Stomach (tissue), 9 donors: Measurements from ENCODE around the gene C14orf180. TPM values are rescaled to one million over a fixed set of nuclear protein-coding genes. Genes with fewer than 3 reads are reported as not detected.

Source experiments
- DNase-seq, 2 donors: peaks; one replicate each; pipeline versions ENCODE4 v3.0.0 to v3.0.0-alpha.2; 2013 to 2019
- H3K27ac ChIP-seq, 5 donors: fragments of 200-600 bp in 4 of 5; sonication (generic) in 4 of 5; one replicate each; pipeline ENCODE4 v1.5.1; 2013 to 2019; ENCODE audit warnings: mild to moderate bottlenecking in 1 of 5, moderate library complexity in 1 of 5
- H3K27me3 ChIP-seq, 3 donors: fragments of 200-600 bp; sonication (generic); one replicate each; pipeline ENCODE4 v1.5.1; 2017 to 2019; ENCODE audit warnings: mixed run types in 1 of 3
- H3K36me3 ChIP-seq, 4 donors: fragments of 200-600 bp; sonication (generic); 1 replicate in 3 of 4; 2 replicates in 1 of 4; pipeline ENCODE4 v1.5.1; 2016 to 2019
- H3K4me1 ChIP-seq, 4 donors: fragments of 200-600 bp; sonication (generic); one replicate each; pipeline ENCODE4 v1.5.1; 2016 to 2019
- H3K4me3 ChIP-seq, 4 donors: fragments of 200-600 bp; sonication (generic) in 3 of 4; one replicate each; pipeline ENCODE4 v1.5.1; 2016 to 2019; ENCODE audit warnings: mild to moderate bottlenecking in 1 of 4
- H3K9me3 ChIP-seq, 4 donors: fragments of 200-600 bp; sonication (generic); one replicate each; pipeline ENCODE4 v1.5.1; 2016 to 2019
- EP300 ChIP-seq: sonication (generic); formaldehyde crosslinking; IDR thresholded peaks from one replicate; pipeline ENCODE4 v1.6.1; 2017; ENCODE audit warnings: antibody characterized with exemption
- POLR2A ChIP-seq, 4 donors: fragments of 450-650 bp; IDR thresholded peaks; one replicate each; pipeline ENCODE4 v1.6.1; 2016; ENCODE audit warnings: antibody characterized with exemption in 4 of 4, control low read depth in 2 of 4, mild to moderate bottlenecking in 1 of 4, moderate library complexity in 1 of 4
- POLR2AphosphoS5 ChIP-seq, 3 donors: sonication (generic); formaldehyde crosslinking; IDR thresholded peaks; one replicate each; pipeline ENCODE4 v1.6.1; 2016; ENCODE audit warnings: antibody characterized with exemption in 3 of 3
- WGBS, 5 donors: extraction: QIAGEN DNeasy Blood & Tissue Kit in 3 of 5; methylation state at CpG; one replicate each; pipeline versions ENCODE4 v1.1.5 to v1.1.7; 2013 to 2018; 5-methylcytosine and 5-hydroxymethylcytosine counted together
- intact Hi-C: fragments of 100-400 bp; cut with DNase I; formaldehyde crosslinking; loops from one replicate; pipeline ENCODE4 v1.15.1; 2023; ENCODE audit warnings: low total_unique reads
- polyA plus RNA-seq, 3 donors: library from polyadenylated mRNA; stranded (reverse); fragments of 200-250 nt; gene quantifications; one replicate each; pipeline ENCODE4 v1.2.3, GENCODE V29; 2013
- total RNA-seq, 5 donors: library from RNA; depleted of rRNA; stranded (reverse); fragments of >200 nt; gene quantifications; one replicate each; pipeline versions ENCODE4 v1.1.0 to v1.2.3, GENCODE V29; 2014 to 2016
- TF ChIP-seq, protein P1 (sequence below), 7 experiments: fragments of 450-650 bp in 4 of 7; fragments of 200-600 bp in 3 of 7; sonication (generic) in 3 of 7; IDR thresholded peaks; one replicate each; pipeline ENCODE4 v1.5.1; 2016 to 2019; ENCODE audit warnings: antibody characterized with exemption in 7 of 7, control low read depth in 2 of 7, mild to moderate bottlenecking in 1 of 7
- donor health status: healthy with polysubstance abuse.
- donor health status: Bipolar disorder and iron deficiency.
- donor health status: healthy.

C14orf180 gene
- total and polyA plus RNA-seq, 8 donors: 0.31 to 3.8 (median 0.45) TPM; not detected in 1

DNA sequence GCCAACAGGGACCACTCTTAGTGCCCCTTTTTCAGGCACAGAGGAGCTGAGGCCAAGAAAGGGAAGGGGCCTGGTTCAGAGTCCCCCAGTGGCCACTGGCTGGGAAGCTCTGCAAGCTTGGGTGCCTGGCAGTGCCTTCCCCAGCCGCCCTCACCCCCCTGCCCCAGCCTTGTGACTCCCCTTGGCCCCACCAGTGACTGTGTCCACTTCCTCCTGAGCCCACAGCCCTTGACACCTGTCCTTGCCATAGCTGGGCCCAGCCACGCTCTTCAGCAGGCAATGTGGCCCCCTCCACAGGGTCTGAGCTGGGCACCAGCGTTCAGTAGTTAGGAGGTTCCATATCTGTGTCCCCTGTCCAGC, 19.0 kb upstream of the C14orf180 start:
- no peak overlapping the region for H3K27ac ChIP-seq
- TF ChIP-seq, protein P1, sequence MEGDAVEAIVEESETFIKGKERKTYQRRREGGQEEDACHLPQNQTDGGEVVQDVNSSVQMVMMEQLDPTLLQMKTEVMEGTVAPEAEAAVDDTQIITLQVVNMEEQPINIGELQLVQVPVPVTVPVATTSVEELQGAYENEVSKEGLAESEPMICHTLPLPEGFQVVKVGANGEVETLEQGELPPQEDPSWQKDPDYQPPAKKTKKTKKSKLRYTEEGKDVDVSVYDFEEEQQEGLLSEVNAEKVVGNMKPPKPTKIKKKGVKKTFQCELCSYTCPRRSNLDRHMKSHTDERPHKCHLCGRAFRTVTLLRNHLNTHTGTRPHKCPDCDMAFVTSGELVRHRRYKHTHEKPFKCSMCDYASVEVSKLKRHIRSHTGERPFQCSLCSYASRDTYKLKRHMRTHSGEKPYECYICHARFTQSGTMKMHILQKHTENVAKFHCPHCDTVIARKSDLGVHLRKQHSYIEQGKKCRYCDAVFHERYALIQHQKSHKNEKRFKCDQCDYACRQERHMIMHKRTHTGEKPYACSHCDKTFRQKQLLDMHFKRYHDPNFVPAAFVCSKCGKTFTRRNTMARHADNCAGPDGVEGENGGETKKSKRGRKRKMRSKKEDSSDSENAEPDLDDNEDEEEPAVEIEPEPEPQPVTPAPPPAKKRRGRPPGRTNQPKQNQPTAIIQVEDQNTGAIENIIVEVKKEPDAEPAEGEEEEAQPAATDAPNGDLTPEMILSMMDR (IDR thresholded peaks at IDR 0.05): no peak
- no peak for TF ChIP-seq POLR2A (IDR thresholded peaks at IDR 0.05)
- TF ChIP-seq EP300: no peak
- no peak for TF ChIP-seq POLR2AphosphoS5 (IDR thresholded peaks at IDR 0.05)
- no peak for DNase-seq
- WGBS, 5 donors: 61 to 77% (median 63%) methylated on average over 2 to 3 of the region's 3 CpGs
- H3K4me3 ChIP-seq: no peak overlapping the region
- H3K4me1 ChIP-seq: peaks cover 0 to 12% (median 8%) of the 10 kb centered on the region in 4 donors
- H3K9me3 ChIP-seq: no peaks in the 10 kb centered on the region
- H3K27me3 ChIP-seq: peaks cover 0 to 72% (median 19%) of the 10 kb centered on the region in 3 donors
- intact Hi-C loops: loop anchor here (5.0 kb wide), 1 partner anchor 423 kb away; the partner anchor contains the start of gene KIF26A
- no peaks in the 10 kb centered on the region for H3K36me3 ChIP-seq

DNA sequence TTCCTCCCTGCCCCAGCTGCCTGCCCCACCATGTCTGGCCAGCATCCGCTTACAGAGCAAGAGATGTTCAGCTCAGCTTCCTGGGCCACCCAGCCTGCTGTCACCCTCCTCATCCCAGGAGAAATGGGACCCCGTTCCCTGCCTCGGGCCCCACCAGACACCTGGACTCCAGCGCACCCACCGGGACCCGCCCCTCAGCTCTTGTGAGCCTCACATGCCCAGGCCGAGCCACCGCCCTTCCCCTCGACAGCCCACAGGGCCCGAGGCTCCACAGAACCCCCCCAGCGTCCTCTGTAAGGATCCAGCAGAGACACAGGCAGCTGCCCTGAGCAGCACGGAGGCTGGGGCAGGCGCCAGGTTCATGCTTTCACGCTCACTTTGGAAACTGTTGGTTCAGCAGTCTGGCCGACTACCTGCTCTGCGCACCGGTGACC, 18.4 kb upstream of the C14orf180 start:
- 41 to 54% (median 48%) methylated on average over 13 to 17 of the region's 17 CpGs for WGBS, 5 donors
- H3K4me3 ChIP-seq: no peak overlapping the region
- DNase-seq: no peak
- peaks cover 0 to 12% (median 8%) of the 10 kb centered on the region in 4 donors for H3K4me1 ChIP-seq
- no peaks in the 10 kb centered on the region for H3K36me3 ChIP-seq
- TF ChIP-seq POLR2A (IDR thresholded peaks at IDR 0.05): no peak
- TF ChIP-seq, protein P1 (IDR thresholded peaks at IDR 0.05): no peak
- TF ChIP-seq EP300: no peak
- no peak for TF ChIP-seq POLR2AphosphoS5 (IDR thresholded peaks at IDR 0.05)
- H3K27me3 ChIP-seq: peaks cover 0 to 73% (median 24%) of the 10 kb centered on the region in 3 donors
- H3K9me3 ChIP-seq: no peaks in the 10 kb centered on the region
- intact Hi-C loops: loop anchor here (5.0 kb wide), 1 partner anchor 424 kb away; the partner anchor contains the start of gene KIF26A
- no peak overlapping the region for H3K27ac ChIP-seq

DNA sequence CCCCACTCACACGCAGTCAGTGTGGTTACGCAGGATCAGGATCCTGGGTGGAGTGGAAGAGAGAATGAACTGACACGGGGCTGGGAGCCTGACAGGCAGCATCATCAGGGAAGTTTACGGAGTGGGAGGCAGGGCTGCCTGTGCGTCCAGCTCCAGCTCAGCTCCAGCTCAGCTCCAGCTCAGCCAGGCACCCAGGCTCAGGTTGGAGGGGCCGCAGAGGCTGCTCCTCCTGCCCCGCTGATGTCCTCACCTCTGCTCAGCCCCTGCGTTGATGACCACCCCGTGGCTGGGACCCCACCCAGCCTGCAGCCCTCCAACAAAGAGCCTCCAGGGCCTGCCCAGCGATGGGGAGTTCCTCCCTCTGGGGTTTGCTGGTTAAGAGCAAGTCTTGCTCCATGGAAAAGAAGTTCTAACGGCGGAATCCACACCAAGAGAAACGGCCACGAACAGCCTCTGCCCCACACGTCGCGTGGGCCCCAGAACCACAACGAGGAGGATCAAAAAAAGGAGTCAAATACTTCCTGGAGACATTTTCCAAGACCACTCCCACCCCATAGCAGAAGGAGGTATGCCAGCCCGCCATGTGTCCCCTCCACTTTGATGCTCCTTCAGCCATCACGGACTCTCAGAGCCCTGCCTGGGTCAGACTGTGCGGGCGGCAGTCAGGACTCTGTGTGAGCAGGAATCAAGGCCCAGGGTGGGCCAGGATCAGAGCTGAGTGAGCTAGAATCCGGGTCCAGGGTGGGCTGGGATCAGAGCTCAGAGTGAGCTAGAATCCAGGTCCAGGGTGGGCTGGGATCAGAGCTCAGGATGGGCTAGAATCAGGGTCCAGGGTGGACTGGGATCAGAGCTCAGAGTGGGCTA, 17.7 kb upstream of the C14orf180 start:
- no peak overlapping the region for H3K4me3 ChIP-seq
- no peak for DNase-seq
- 70 to 77% (median 75%) methylated on average over 20 to 23 of the region's 23 CpGs for WGBS, 5 donors
- intact Hi-C loops: loop anchor here (5.0 kb wide), 1 partner anchor 425 kb away; the partner anchor contains the start of gene KIF26A
- H3K36me3 ChIP-seq: no peaks in the 10 kb centered on the region
- peaks cover 0 to 12% (median 8%) of the 10 kb centered on the region in 4 donors for H3K4me1 ChIP-seq
- H3K27me3 ChIP-seq: peaks cover 0 to 74% (median 28%) of the 10 kb centered on the region in 3 donors
- no peak overlapping the region for H3K27ac ChIP-seq
- H3K9me3 ChIP-seq: no peaks in the 10 kb centered on the region
- TF ChIP-seq EP300: no peak
- TF ChIP-seq, protein P1 (IDR thresholded peaks at IDR 0.05): no peak
- no peak for TF ChIP-seq POLR2AphosphoS5 (IDR thresholded peaks at IDR 0.05)
- TF ChIP-seq POLR2A (IDR thresholded peaks at IDR 0.05): no peak

DNA sequence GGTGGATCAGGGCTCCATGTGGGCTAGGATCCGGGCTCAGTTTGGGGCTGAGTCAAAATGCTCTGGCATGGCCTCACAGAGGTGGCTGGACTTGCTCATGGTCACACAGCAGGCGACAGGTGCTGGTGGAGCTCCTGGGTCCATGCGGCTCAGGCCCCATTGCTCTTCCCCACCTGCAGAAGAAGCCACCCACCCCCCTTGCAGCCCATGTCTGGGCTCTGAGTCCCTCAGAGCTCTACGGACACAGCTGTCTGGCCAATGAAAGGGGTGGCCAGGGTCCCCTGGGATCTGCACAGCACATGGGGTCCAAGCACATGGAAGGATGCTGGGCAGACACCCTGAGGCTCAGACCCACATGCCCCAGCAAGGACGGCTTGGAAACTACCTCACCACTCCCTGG, 17.0 kb upstream of the C14orf180 start:
- H3K36me3 ChIP-seq: no peaks in the 10 kb centered on the region
- WGBS, 5 donors: 80 to 96% (median 86%) methylated on average over 1 to 5 of the region's 5 CpGs
- peaks cover 0 to 12% (median 8%) of the 10 kb centered on the region in 4 donors for H3K4me1 ChIP-seq
- no peak overlapping the region for H3K4me3 ChIP-seq
- no peak for DNase-seq
- peaks cover 0 to 74% (median 28%) of the 10 kb centered on the region in 3 donors for H3K27me3 ChIP-seq
- H3K9me3 ChIP-seq: no peaks in the 10 kb centered on the region
- no peak overlapping the region for H3K27ac ChIP-seq
- intact Hi-C loops: loop anchor here (5.0 kb wide), 1 partner anchor 425 kb away; the partner anchor contains the start of gene KIF26A
- TF ChIP-seq POLR2AphosphoS5 (IDR thresholded peaks at IDR 0.05) (no peak), EP300 (no peak), POLR2A (IDR thresholded peaks at IDR 0.05) (no peak)
- TF ChIP-seq, protein P1 (IDR thresholded peaks at IDR 0.05): no peak
